GM21515 (cell line): ENCODE results near the gene RAB10.
"Not testable (repeated sequence)": the region's sequence is repeated elsewhere in the genome, so short reads cannot be mapped to it uniquely, and the experiment has no call there.

Experiments used
- ATAC-seq: cut with Tn5 transposase; IDR thresholded peaks from one replicate; pipeline ENCODE4 v1.9.1; 2021; ENCODE audit not compliant: unreplicated experiment

Gene RAB10

GRCh38 chr2:26144953-26145680 is 111.2 kb downstream of the RAB10 start:
- ATAC-seq: no peak

DNA sequence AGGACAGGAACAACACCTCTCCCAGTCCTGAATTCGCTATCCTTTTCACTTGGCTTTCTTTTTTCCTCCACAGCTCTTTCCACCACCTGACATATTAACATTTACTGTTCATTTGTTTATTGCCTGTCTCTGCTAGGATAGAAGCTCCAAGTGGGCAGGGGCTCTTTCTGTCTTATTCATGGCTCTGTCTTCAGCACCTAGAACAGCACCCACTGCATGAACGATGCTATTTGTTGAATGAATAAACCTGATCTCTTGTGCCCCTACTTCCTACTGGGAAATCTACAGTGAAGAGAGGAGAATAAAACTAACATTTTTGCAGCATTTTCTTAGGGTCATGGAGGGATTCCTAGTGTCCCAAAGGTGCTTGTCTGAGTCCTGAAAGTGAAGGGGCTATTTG is 114.6 kb downstream of the RAB10 start:
- ATAC-seq: no peak

DNA sequence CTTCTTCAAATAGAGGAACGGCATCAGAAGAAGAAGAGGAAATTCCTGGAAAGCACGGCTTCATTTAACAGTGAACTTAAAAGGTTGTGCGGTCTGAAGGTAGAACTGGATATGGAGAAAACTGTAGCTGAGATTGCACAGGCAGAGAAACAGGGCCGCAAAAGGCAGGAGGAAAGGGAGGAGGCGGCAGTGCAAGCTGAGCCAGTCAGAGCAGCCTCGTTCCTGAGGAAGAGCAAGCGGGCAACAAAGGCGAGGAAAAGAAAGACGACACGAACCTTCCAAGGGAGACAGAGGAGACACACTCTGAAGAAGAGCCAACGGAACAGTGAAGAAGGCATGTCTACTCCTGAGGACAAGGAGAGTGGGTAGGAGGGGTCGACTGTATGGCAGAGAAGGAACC is 116.4 kb downstream of the RAB10 start:
- ATAC-seq: no peak

DNA sequence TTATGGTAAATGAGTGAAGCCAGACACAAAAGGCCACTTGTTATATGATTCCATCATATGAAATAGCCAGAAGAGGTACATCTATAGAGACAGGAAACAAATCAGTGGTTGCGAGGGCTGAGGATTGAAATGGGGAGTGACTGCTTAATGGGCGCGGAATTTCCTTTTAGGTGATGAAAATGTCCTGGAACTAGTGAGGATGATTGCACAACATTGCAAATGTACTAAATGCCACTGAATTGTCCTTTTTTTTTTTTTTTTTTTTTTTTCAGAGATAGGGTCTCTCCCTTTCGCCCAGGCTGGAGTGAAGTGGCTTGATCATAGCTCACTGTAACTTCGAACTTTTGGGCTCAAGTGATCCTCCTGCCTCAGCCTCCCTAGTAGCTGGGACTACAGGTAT is 123.7 kb downstream of the RAB10 start:
- ATAC-seq: no peak

GRCh38 chr2:26161926-26162325 is 128.0 kb downstream of the RAB10 start:
- no peak for ATAC-seq

DNA sequence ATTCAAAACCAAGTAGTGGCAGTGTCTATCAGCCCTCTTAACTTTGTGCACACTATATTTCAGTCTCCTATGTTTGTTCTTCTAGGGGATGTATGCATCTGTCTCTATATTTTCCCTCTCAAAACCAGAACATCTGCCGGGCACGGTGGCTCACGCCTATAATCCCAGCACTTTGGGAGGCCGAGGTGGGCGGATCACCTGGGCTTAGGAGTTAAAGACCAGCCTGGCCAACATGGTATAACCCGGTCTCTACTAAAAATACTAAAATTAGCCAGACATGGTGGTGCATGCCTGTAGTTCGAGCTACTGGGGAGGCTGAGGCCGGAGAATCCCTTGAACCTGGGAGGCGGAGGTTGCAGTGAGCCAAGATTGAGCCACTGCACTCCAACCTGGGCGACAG is 129.1 kb downstream of the RAB10 start:
- no peak for ATAC-seq

DNA sequence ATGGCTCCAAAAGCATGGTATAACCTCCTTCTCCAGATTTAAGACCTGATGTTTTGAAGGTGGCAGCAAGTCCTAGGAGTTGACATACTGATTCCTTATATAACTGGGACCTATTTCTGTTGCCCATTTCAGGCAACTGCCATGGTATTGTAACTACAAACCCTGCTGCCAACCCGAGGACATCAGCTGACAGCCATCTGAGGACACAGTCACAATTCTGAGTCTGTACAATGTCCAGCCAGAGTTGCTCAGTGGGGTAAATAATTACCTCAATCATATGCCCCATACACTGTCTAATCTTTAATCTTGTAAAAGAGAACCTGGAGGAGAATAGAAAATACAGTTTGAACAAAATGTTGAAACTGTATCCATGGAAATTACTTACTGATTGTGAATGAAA is 130.3 kb downstream of the RAB10 start:
- ATAC-seq: no peak

GRCh38 chr2:26164641-26165211 is 130.8 kb downstream of the RAB10 start:
- no peak for ATAC-seq

GRCh38 chr2:26165403-26165802 is 131.5 kb downstream of the RAB10 start:
- no peak for ATAC-seq

GRCh38 chr2:26166541-26166940 is 132.7 kb downstream of the RAB10 start:
- ATAC-seq: not testable (repeated sequence)

DNA sequence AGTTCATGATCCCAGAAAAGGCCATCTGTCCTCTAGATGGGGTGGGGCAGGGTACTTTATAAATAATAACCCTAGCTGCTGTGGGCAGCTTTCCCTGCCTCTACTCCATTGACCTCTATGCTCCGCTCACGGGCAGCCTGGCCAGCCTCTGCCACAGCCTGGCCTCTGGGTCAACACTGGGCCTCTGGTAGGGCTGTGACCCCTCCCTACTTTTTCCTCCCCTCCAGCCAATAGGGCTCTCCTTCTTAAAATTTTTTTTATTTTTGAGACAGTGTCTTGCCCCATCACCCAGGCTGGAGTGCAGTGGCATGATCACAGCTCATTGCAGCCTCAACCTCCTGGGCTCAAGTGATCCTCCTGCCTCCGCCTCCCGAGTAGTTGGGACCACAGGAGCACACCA is 134.9 kb downstream of the RAB10 start:
- ATAC-seq: no peak

- no peak for ATAC-seq
Observed at GRCh38 chr2:26169226-26169625, 135.3 kb downstream of the RAB10 start.

- ATAC-seq: no peak
Observed at GRCh38 chr2:26169681-26170414, 136.0 kb downstream of the RAB10 start.

DNA sequence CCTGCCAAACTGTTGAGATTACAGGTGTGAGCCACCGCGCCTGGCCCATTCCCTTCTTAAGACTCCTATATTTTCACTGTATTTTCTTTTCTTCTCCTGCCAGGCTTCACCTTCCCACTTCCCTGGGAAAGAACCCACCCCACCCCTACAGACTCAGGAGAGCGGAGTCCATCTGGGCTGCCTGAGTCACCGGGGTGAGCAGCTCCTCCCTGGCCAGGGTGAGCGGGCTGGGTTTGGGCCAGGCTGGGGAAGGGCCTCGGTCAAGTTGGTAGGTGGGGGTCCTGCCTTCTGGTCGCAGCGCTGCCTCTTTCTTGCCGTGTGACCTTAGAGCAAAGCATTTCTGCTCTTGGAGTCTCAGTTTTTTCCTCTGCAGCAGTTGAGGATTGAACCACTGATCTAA is 136.9 kb downstream of the RAB10 start:
- ATAC-seq: no peak

- no peak for ATAC-seq
Observed at GRCh38 chr2:26172189-26172870, 138.4 kb downstream of the RAB10 start.

- ATAC-seq: no peak
Observed at GRCh38 chr2:26172871-26173775, 139.2 kb downstream of the RAB10 start, which contains the start of gene GAREM2. Gene GAREM2 (plus strand): TSS chr2:26173088. CDS start chr2:26173221, 133 bp downstream.

GRCh38 chr2:26173776-26174482 is 140.0 kb downstream of the RAB10 start:
- no peak for ATAC-seq

- ATAC-seq: no peak
Observed at GRCh38 chr2:26174691-26175465, 141.0 kb downstream of the RAB10 start.
